Endothelial cell of umbilical vein (primary cell): ENCODE data around the gene SFXN3. TPM values are rescaled to one million over a fixed set of nuclear protein-coding genes. Genes with fewer than 3 reads are reported as not detected.

ENCODE experiments used
- BruUV-seq: library from RNA; stranded (reverse); fragments of 400-500 nt; replicated peaks from 2 replicates; lab custom pipeline; 2021; lab: Mats Ljungman, UMichigan
- CTCF ChIA-PET: fragments of 300-600, 350-600 bp; sonication (Branson Sonifier 250); formaldehyde crosslinking; loops from one replicate; lab custom pipeline; 2021; ENCODE audit warnings: antibody characterized with exemption, inconsistent platforms; lab: Charles Lee
- POLR2A ChIA-PET: fragments of 300-600, 350-600 bp; sonication (Branson Sonifier 250); formaldehyde crosslinking; loops from one replicate; lab custom pipeline; 2021; ENCODE audit warnings: antibody characterized with exemption, inconsistent platforms; lab: Charles Lee
- DNase-seq: peaks from one replicate; pipeline ENCODE4 v3.0.0-alpha.2; 2011; ENCODE audit warnings: low read depth, low spot score
- FAIRE-seq: peaks from 2 replicates; lab custom pipeline; 2011; peaks lifted over from hg19 to GRCh38; lab: Jason Lieb, UNC
- H2AFZ ChIP-seq: 2 replicates; pipeline ENCODE4 v1.6.0; 2012; ENCODE audit warnings: low read depth, low read length, control low read depth, inconsistent platforms
- H3K27ac ChIP-seq: 2 replicates; pipeline ENCODE4 v1.5.1; 2011; ENCODE audit warnings: low read depth, mild to moderate bottlenecking, control low read depth, low read length, moderate library complexity; ENCODE audit not compliant: insufficient read depth
- H3K27me3 ChIP-seq, 2 experiments: 2 replicates each; pipeline versions ENCODE4 v1.6.0 to v1.6.1; 2011; ENCODE audit warnings: low read length in 2 of 2, mixed read lengths in 1 of 2; ENCODE audit not compliant: control insufficient read depth in 2 of 2, insufficient read depth in 2 of 2
- H3K36me3 ChIP-seq, 2 experiments: 2 replicates in 1 of 2; 3 replicates in 1 of 2; pipeline ENCODE4 v1.5.1; 2011; ENCODE audit warnings: low read length in 2 of 2, mild to moderate bottlenecking in 1 of 2, moderate library complexity in 1 of 2; ENCODE audit not compliant: control insufficient read depth in 2 of 2, insufficient read depth in 2 of 2; ENCODE audit errors: extremely low read depth in 1 of 2
- H3K4me1 ChIP-seq: 3 replicates; pipeline ENCODE4 v1.5.1; 2011; ENCODE audit warnings: mild to moderate bottlenecking, low read length; ENCODE audit not compliant: control insufficient read depth, insufficient read depth; ENCODE audit errors: extremely low read depth
- H3K4me2 ChIP-seq: 2 replicates; pipeline ENCODE4 v1.6.1; 2011; ENCODE audit warnings: low read length, control low read depth, mixed read lengths; ENCODE audit not compliant: insufficient read depth
- H3K4me3 ChIP-seq, 3 experiments: fragments of 200-600 bp in 1 of 3; sonication (generic), shearing (Covaris generic) in 1 of 3; replicated peaks in 1 of 3; 2 replicates each; pipeline ENCODE4 v1.5.1; 2011 to 2016; ENCODE audit warnings: control low read depth in 3 of 3, low read length in 3 of 3, mild to moderate bottlenecking in 2 of 3, inconsistent platforms in 1 of 3, low read depth in 1 of 3, moderate library complexity in 1 of 3; ENCODE audit not compliant: insufficient read depth in 1 of 3
- H3K79me2 ChIP-seq: 2 replicates; pipeline ENCODE4 v1.6.0; 2012; ENCODE audit warnings: low read length, inconsistent platforms; ENCODE audit not compliant: control insufficient read depth, insufficient read depth
- H3K9ac ChIP-seq: replicated peaks from 2 replicates; pipeline ENCODE3; 2011; ENCODE audit warnings: low read length, control low read depth; ENCODE audit not compliant: insufficient read depth; ENCODE audit errors: extremely low read depth
- H3K9me1 ChIP-seq: replicated peaks from 3 replicates; pipeline ENCODE4 v1.6.0; 2011; ENCODE audit warnings: mild to moderate bottlenecking, low read length; ENCODE audit not compliant: control insufficient read depth, insufficient read depth; ENCODE audit errors: extremely low read depth
- H3K9me3 ChIP-seq: replicated peaks from 2 replicates; pipeline ENCODE4 v1.5.1; 2012; ENCODE audit warnings: low read length, inconsistent platforms; ENCODE audit not compliant: control insufficient read depth, insufficient read depth
- H4K20me1 ChIP-seq: replicated peaks from 2 replicates; pipeline ENCODE3; 2011; ENCODE audit warnings: mild to moderate bottlenecking, low read length; ENCODE audit not compliant: control insufficient read depth, insufficient read depth; ENCODE audit errors: extremely low read depth
- EZH2 ChIP-seq: IDR thresholded peaks from 2 replicates; pipeline ENCODE4 v1.6.1; 2012; ENCODE audit warnings: borderline replicate concordance, low read depth, mild to moderate bottlenecking, moderate library complexity, low read length, inconsistent platforms; ENCODE audit not compliant: severe bottlenecking
- FOS ChIP-seq: IDR thresholded peaks from 2 replicates; pipeline ENCODE4 v1.6.1; 2011; ENCODE audit warnings: mild to moderate bottlenecking, low read length, moderate library complexity, borderline replicate concordance; ENCODE audit not compliant: insufficient read depth
- GATA2 ChIP-seq: IDR thresholded peaks from 2 replicates; pipeline ENCODE4 v1.7.0; 2011; ENCODE audit warnings: low read depth, mild to moderate bottlenecking, moderate library complexity, mixed read lengths, low read length; ENCODE audit not compliant: insufficient read length, insufficient read depth
- JUN ChIP-seq: IDR thresholded peaks from 2 replicates; pipeline ENCODE4 v1.6.1; 2011; ENCODE audit warnings: borderline replicate concordance, low read depth; ENCODE audit not compliant: insufficient read length, insufficient read depth
- MAX ChIP-seq: IDR thresholded peaks from 2 replicates; pipeline ENCODE4 v1.6.1; 2011; ENCODE audit not compliant: insufficient read depth, insufficient read length
- MYC ChIP-seq: IDR thresholded peaks from one replicate; pipeline ENCODE4 v1.6.1; 2011; ENCODE audit warnings: mild to moderate bottlenecking, low read depth, low read length
- POLR2A ChIP-seq: IDR thresholded peaks from 2 replicates; pipeline ENCODE4 v1.6.1; 2012; ENCODE audit warnings: low read depth, mild to moderate bottlenecking, control low read depth, low read length
- POLR2AphosphoS5 ChIP-seq: IDR thresholded peaks from 2 replicates; pipeline ENCODE4 v1.6.1; 2012; ENCODE audit warnings: low read depth, mild to moderate bottlenecking, control low read depth, low read length, moderate library complexity; ENCODE audit not compliant: insufficient read depth
- dilution Hi-C: fragments of 300-500 bp; cut with MboI; formaldehyde crosslinking; loops from one replicate; pipeline ENCODE4 v1.15.0; 2019; ENCODE audit warnings: low sequenced_read_pairs; ENCODE audit not compliant: extremely low pct_ligation_motif_present
- intact Hi-C: fragments of 100-400 bp; cut with micrococcal nuclease; formaldehyde crosslinking; loops from one replicate; pipeline ENCODE4 v1.10.0; 2022
- polyA plus RNA-seq, 4 experiments: library from polyadenylated mRNA; depleted of rRNA in 3 of 4; stranded (reverse) in 3 of 4; unstranded in 1 of 4; fragments of >200 nt; gene quantifications; 2 replicates each; pipeline versions ENCODE4 v1.2.1 to v1.2.3, GENCODE V29; 2011 to 2012; ENCODE audit warnings: missing spikeins in 1 of 4
- total RNA-seq: library from RNA; stranded (reverse); gene quantifications from 2 replicates; pipeline ENCODE4 v1.2.3, GENCODE V29; 2021
- TF ChIP-seq, protein P1 (sequence below), 2 donors: IDR thresholded peaks; 1 replicate in 1 of 2; 2 replicates in 1 of 2; pipeline ENCODE4 v1.5.1; 2011; ENCODE audit warnings: low read length in 2 of 2, mild to moderate bottlenecking in 2 of 2, moderate library complexity in 2 of 2, control low read depth in 1 of 2, inconsistent platforms in 1 of 2, low read depth in 1 of 2; ENCODE audit not compliant: insufficient read depth in 1 of 2; ENCODE audit errors: extremely low read depth in 1 of 2

Gene SFXN3
- total and polyA plus RNA-seq, 2 donors (not counting 3 experiments of a cell fraction or from before 2014, with no cell fraction given), result 83.1 to 117 TPM

GRCh38 chr10:101044117-101044516, 13.1 kb downstream of the SFXN3 start:
- no peaks in the 10 kb centered on the region for H3K9me1 ChIP-seq
- intact Hi-C loops (no loop called here), dilution Hi-C loops (no loop called here)
- DNase-seq, result no peak
- H3K4me3 ChIP-seq, result no peak overlapping the region
- no peak overlapping the region for H3K4me2 ChIP-seq
- H3K27ac ChIP-seq, result no peak overlapping the region
- no peaks in the 10 kb centered on the region for H4K20me1 ChIP-seq
- CTCF ChIA-PET, result interaction anchor here (1.4 to 9.9 kb wide), 8 partner anchors 8 to 97 kb away, joined by 3 to 165 read pairs (median 32); partner anchors contain the start of gene KAZALD1
- no peaks in the 10 kb centered on the region for H3K79me2 ChIP-seq
- no peak for TF ChIP-seq JUN
- TF ChIP-seq GATA2, result no peak
- TF ChIP-seq POLR2AphosphoS5, result no peak
- no peaks in the 10 kb centered on the region for H3K9me3 ChIP-seq
- peaks cover 30% of the 10 kb centered on the region in 2 experiments for H3K27me3 ChIP-seq
- H3K9ac ChIP-seq, result no peak overlapping the region
- BruUV-seq, result no TSS peak
- FAIRE-seq, result no peak
- H3K36me3 ChIP-seq, result peaks cover 0 to 9% of the 10 kb centered on the region in 2 experiments
- peaks cover 11% of the 10 kb centered on the region for H3K4me1 ChIP-seq
- H2AFZ ChIP-seq, result no peak overlapping the region
- POLR2A ChIA-PET, result interaction anchor here (1.7 kb wide), 1 partner anchor 8 kb away, joined by 6 read pairs; no protein-coding TSS in a partner anchor

DNA sequence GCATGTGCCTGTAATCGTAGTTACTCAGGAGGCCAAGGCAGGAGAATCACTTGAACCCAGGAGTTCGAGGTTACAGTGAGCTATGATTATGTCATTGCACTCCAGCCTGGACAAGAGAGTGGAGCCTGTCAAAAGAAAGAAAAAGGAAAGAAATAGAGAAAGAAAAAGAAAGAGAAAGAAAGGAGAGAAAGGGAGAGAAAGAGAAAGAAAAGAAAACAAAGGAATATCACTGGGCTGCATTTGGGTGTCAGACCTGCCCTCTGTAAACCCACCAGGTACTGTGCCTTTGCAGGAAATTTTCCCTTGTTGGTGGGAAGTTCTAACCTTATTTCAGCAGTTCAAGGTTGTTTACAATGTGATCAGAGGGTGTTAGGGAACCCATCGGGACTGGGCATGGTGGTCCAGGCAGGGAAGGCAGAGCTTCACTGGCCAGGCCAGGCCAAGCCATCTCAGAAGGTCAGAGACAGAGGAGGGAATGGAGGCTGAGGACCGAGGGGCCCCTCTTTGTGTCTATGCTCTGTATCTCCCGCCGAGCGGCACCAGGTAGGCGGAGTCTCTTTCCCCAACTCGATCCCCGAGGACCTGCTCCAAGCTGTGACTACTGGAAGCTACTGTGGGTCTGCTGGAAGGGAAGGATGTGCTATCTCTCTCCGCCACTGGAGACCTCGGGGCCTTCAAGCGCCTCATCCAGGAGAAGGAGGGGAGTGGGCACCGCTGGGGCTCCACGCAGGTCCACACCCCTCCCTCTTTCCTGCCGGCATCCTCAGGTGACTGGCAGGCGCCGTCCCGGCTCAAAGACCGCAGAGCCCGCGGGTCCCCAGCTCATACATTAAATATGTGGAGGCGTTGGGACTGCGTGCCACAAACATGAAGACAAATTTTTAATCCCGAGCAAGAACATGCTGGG, 15.6 kb downstream of the SFXN3 start:
- Histone ChIP-seq H3K27me3 (peaks cover 39 to 40% of the 10 kb centered on the region in 2 experiments), H3K4me2 (no peak overlapping the region), H2AFZ (no peak overlapping the region), H3K4me1 (peaks cover 11% of the 10 kb centered on the region), H4K20me1 (no peaks in the 10 kb centered on the region), H3K9me3 (no peaks in the 10 kb centered on the region), H3K4me3 (no peak overlapping the region), H3K9ac (no peak overlapping the region), H3K9me1 (no peaks in the 10 kb centered on the region), H3K27ac (no peak overlapping the region), H3K36me3 (no peaks in the 10 kb centered on the region), H3K79me2 (no peaks in the 10 kb centered on the region)
- BruUV-seq, result no TSS peak
- TF ChIP-seq POLR2A, result no peak
- TF ChIP-seq MAX, result no peak
- TF ChIP-seq MYC, result no peak
- TF ChIP-seq, protein P1, sequence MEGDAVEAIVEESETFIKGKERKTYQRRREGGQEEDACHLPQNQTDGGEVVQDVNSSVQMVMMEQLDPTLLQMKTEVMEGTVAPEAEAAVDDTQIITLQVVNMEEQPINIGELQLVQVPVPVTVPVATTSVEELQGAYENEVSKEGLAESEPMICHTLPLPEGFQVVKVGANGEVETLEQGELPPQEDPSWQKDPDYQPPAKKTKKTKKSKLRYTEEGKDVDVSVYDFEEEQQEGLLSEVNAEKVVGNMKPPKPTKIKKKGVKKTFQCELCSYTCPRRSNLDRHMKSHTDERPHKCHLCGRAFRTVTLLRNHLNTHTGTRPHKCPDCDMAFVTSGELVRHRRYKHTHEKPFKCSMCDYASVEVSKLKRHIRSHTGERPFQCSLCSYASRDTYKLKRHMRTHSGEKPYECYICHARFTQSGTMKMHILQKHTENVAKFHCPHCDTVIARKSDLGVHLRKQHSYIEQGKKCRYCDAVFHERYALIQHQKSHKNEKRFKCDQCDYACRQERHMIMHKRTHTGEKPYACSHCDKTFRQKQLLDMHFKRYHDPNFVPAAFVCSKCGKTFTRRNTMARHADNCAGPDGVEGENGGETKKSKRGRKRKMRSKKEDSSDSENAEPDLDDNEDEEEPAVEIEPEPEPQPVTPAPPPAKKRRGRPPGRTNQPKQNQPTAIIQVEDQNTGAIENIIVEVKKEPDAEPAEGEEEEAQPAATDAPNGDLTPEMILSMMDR (IDR thresholded peaks at IDR 0.05; ENCODE audit: extremely low read depth in 1 of 2, insufficient read depth in 1 of 2, low read depth in 1 of 2, low read length in 2 of 2), result no peak
- TF ChIP-seq EZH2, result no peak
- TF ChIP-seq GATA2, result no peak
- no peak for TF ChIP-seq JUN
- TF ChIP-seq POLR2AphosphoS5, result no peak
- TF ChIP-seq FOS, result no peak
- intact Hi-C loops, result no loop called here
- dilution Hi-C loops, result no loop called here
- FAIRE-seq, result no peak
- no peak for DNase-seq
- CTCF ChIA-PET, result interaction anchor here (1.0 to 9.9 kb wide), 5 partner anchors 17 to 95 kb away, joined by 4 to 290 read pairs (median 7); partner anchors contain the start of gene KAZALD1
- POLR2A ChIA-PET, result no interaction called here
